ELF-1 (cell line): ENCODE results near the gene RAD51B.
"Not testable (repeated sequence)": the region's sequence is repeated elsewhere in the genome, so short reads cannot be mapped to it uniquely, and the experiment has no call there.

Source experiments
- DNase-seq: peaks from one replicate; pipeline ENCODE4 v3.0.0-alpha.2; 2016; ENCODE audit warnings: low read depth, low spot score

Gene RAD51B

DNA sequence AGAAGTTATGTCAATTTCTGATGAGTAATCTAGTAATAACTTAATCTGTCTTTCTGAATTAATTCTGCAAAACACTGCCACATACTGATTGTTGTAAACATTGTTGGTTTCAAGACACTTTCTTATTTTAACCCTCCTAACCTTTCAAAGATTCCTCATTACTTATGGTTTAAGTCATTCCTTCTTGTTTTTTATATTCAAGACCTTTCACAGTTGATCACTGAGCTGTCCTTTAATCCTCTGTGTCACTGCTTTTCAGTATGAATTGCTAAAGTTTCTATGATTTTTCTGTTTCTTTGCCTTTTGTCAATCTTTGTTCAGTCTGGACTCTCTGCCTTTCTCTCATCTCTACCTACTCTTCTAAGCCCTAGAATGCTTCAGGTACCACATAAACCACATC lies 164.7 kb downstream of the RAD51B start:
- DNase-seq = no peak

- no peak for DNase-seq
Observed at GRCh38 chr14:67986131-67986841, 166.7 kb downstream of the RAD51B start.

- DNase-seq = no peak
Observed at GRCh38 chr14:67987606-67988005, 168.0 kb downstream of the RAD51B start.

DNA sequence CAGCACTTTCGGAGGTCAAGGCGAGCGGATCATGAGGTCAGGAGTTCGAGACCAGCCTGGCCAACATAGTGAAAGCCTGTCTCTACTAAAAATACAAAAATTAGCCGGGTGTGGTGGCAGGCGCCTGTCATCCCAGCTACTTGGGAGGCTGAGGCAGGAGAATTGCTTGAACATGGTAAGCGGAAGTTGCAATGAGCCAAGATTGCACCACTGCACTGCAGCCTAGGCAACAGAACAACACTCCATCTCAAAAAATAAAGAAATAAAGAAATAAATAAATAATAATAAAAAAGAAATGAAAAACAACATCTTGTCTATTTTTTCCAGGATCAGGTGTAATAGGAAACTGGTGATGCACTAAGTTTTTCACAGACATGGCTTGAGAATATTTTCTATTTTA lies 168.6 kb downstream of the RAD51B start:
- not testable (repeated sequence) for DNase-seq

GRCh38 chr14:67990576-67990975 lies 171.0 kb downstream of the RAD51B start:
- no peak for DNase-seq

DNA sequence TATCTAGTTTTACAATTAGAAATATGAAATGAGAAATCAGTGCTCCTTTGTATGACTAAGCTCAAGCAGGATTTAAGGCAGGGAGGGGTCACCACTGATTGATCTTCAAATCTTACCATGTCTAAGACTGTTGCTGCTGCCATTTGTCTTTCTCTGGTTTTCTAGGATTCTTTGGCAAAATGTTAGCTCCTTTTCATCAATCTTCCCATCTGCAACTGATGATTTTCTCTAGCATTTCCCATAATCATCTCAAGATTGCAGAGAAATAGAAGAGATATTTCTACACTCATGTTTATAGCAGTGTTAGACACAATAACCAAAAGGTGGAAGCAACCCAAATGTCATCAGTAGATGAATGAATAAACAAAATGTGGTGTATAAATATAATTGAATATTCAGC lies 175.0 kb downstream of the RAD51B start:
- no peak for DNase-seq

DNA sequence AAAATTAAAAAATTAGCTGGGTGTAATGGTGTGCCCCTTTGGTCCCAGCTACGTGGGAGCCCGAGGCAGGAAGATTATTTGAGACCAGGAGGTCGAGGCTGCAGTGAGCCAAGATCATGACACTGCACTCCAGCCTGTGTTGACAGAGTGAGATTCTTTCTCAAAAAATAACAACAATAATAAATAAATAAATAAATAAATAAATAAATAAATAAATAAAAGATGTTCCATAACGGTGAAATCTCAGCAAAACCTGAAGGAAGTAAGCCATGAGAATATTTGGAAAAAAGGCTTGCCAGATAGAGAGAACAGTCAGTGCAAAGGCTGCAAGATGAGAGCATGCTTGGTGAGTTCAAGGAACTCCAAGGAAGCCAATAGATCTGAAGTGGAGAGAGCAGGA lies 176.7 kb downstream of the RAD51B start:
- DNase-seq = no peak

DNA sequence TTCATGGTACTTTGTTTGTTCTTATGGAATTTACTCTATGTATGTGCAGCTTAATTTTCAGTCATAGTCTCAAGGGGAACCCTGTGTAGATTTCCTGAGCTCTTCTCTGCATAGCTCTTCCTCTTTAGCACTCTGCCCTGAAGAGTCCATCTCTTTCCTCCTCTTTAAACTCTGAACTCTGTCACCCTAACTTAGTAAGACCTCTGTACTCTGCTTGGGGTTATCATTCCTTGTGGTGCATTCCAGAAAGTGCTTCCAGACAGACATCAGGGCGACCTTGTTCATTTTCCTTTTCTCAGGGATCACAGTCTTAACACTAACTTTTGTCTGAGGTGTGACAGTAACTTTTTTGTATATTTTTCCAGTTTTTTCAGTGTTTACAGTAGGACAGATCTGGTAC lies 179.3 kb downstream of the RAD51B start:
- DNase-seq = no peak

DNA sequence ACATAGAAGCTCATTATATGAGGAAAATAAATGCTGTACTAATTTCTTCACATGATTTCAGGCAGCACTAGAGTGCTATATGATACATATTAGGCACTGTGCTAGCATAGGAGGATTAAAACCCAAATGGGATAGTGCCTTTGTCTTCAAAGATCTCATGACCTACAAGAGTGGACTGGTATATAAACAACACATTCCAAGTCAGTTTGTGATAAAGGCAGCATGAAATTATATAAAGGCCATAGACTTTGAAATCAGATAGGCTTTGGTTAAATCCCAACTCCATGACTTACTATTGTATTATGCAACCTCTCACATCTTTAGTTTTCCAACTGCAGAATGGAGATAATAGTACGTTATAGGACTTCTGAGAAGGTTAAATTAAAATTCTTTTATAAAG lies 179.7 kb downstream of the RAD51B start:
- DNase-seq = no peak

- DNase-seq = no peak
Observed at GRCh38 chr14:67999705-68000384, 180.3 kb downstream of the RAD51B start.

DNA sequence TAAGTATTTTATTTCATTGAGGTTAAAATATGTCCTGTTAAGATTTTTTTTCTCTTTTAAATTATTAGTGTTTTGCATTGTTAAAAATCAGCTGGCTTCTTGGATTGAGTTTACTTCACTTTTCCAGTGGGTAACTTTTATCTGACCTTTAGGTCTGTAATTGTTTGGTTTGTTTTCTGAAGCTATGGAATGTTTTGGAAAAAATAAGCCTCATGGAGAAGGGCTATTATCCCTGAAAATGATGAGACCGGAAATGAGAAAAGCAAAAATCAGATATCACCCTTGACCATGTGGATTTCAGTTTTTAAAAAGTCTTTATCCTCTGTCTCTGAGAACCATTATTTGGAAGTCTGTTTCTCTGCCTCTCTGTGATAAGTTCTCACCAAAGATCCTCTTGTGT lies 180.9 kb downstream of the RAD51B start:
- DNase-seq = no peak

DNA sequence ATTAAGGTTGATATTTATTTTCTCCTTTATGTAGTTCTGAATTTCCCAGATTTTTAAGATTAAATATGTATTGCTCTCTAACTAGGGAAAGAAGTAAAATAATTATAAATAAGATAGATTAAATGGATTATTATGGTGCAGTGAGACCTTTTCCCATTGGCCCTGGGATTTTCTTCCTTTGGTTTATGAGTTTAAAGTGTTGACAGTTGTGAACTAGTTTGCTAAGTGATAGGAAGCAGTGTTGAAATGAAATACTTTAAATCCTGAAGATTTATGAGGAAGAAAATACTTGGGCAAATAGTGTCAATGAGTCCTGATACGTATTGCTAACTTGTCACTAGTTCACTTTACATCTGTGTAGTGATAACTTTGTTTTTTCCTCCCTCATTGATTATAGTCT lies 188.9 kb downstream of the RAD51B start:
- no peak for DNase-seq

DNA sequence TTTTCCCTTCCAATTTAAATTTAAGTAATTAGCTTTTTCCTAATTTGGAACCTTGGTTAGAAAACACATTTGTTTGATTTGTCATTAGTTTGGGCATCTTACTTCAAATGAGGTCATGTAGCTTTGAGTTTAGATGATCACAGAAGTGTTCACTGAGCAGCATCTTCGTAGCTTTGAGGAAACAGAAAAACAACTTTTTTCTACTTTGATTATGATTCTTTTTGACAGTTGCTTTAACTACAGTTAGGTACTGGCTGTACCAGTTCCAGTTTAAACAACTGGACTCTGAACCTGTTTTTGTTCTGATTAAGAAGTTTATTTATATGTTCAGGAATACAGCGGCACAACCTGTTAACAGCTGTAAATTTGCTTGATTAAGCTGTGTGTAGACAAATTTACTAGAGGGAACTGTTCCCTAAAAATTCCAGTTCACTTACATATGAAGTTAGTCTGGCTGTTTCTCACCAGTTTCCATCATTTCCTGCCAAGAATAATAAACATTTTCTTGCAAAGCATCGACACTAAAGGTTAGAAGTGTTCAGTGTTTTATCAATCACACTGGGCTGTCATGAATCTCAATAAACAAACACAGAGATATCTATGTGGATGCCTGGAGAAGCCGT lies 191.9 kb downstream of the RAD51B start:
- no peak for DNase-seq

GRCh38 chr14:68012871-68013270 lies 193.3 kb downstream of the RAD51B start:
- DNase-seq = no peak

DNA sequence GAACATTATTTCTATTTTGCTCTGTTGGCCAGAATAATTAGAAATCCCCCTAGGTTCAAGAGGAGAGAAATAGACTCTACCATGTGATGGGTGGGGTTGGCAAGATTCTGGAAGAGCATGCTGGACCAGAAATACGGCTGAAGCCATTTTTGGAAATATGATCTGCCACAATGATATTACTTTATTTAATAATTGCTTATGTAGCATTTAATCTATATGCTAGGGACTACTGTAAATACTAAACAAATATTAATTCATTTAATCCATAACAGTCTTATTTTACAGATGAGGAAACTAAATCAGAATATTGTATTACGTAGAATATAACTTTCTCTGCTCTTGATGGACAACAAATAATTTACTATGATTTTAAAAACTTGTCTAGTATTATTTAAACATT lies 193.7 kb downstream of the RAD51B start:
- no peak for DNase-seq

GRCh38 chr14:68014771-68015170 lies 195.2 kb downstream of the RAD51B start:
- no peak for DNase-seq

GRCh38 chr14:68015356-68016254 lies 196.0 kb downstream of the RAD51B start:
- no peak for DNase-seq

- no peak for DNase-seq
Observed at GRCh38 chr14:68016255-68016914, 196.8 kb downstream of the RAD51B start.

- no peak for DNase-seq
Observed at GRCh38 chr14:68018598-68018997, 199.0 kb downstream of the RAD51B start.

GRCh38 chr14:68020493-68020892 lies 200.9 kb downstream of the RAD51B start:
- DNase-seq = no peak

- DNase-seq = no peak
Observed at GRCh38 chr14:68020999-68021663, 201.6 kb downstream of the RAD51B start.
